H1 (cell line): ENCODE data around the gene MPPED2. TPM values are rescaled to one million over a fixed set of nuclear protein-coding genes. Genes with fewer than 3 reads are reported as not detected.

Source experiments
- CTCF ChIA-PET: fragments of 300-600 bp; sonication (Branson Sonifier 250); formaldehyde crosslinking; loops from one replicate; lab custom pipeline; 2021; ENCODE audit not compliant: partially characterized antibody; lab: Charles Lee
- POLR2A ChIA-PET: fragments of 300-600 bp; sonication (Branson Sonifier 250); formaldehyde crosslinking; loops from one replicate; lab custom pipeline; 2021; ENCODE audit warnings: inconsistent platforms; ENCODE audit not compliant: partially characterized antibody; lab: Charles Lee
- DNase-seq, 2 experiments: peaks; one replicate each; pipeline versions ENCODE4 v3.0.0 to v3.0.0-alpha.2; 2010 to 2022; ENCODE audit warnings: low spot score in 2 of 2, low read depth in 1 of 2, mixed read lengths in 1 of 2
- FAIRE-seq: peaks from 2 replicates; lab custom pipeline; 2011; peaks lifted over from hg19 to GRCh38; lab: Jason Lieb, UNC
- H2AFZ ChIP-seq: 2 replicates; pipeline ENCODE4 v1.8.1; 2012; ENCODE audit warnings: low read length, inconsistent platforms
- H2AK5ac ChIP-seq: 2 replicates; pipeline ENCODE4 v1.6.1; 2013; ENCODE audit warnings: low read depth, low read length
- H2BK120ac ChIP-seq: replicated peaks from 2 replicates; pipeline ENCODE3; 2013; ENCODE audit warnings: low read depth, low read length, inconsistent platforms
- H2BK12ac ChIP-seq: 2 replicates; pipeline ENCODE4 v1.6.1; 2013; ENCODE audit warnings: low read depth, low read length
- H2BK15ac ChIP-seq: 2 replicates; pipeline ENCODE4 v1.6.1; 2013; ENCODE audit warnings: low read length
- H2BK20ac ChIP-seq: 2 replicates; pipeline ENCODE4 v1.6.1; 2013; ENCODE audit warnings: low read length
- H2BK5ac ChIP-seq: 2 replicates; pipeline ENCODE4 v1.6.1; 2013; ENCODE audit warnings: low read depth, low read length
- H3K14ac ChIP-seq: 2 replicates; pipeline ENCODE4 v1.6.1; 2013; ENCODE audit warnings: inconsistent platforms; ENCODE audit not compliant: insufficient read length
- H3K18ac ChIP-seq: 2 replicates; pipeline ENCODE4 v1.6.1; 2013; ENCODE audit warnings: low read length; ENCODE audit errors: extremely low read depth
- H3K23ac ChIP-seq: 2 replicates; pipeline ENCODE4 v1.6.1; 2013; ENCODE audit warnings: inconsistent platforms; ENCODE audit not compliant: insufficient read length
- H3K23me2 ChIP-seq: 2 replicates; pipeline ENCODE4 v1.6.1; 2013; ENCODE audit warnings: low read depth, low read length
- H3K27ac ChIP-seq: 2 replicates; pipeline ENCODE4 v1.6.1; 2011; ENCODE audit warnings: low read depth, low read length, inconsistent platforms
- H3K27me3 ChIP-seq, 4 experiments: replicated peaks in 1 of 4; 1 replicate in 1 of 4; 2 replicates in 3 of 4; pipeline versions ENCODE4 v1.6.1 to v1.8.1; 2011 to 2013; ENCODE audit warnings: low read length in 3 of 4, mild to moderate bottlenecking in 3 of 4, inconsistent platforms in 2 of 4, mixed read lengths in 2 of 4, moderate library complexity in 1 of 4; ENCODE audit not compliant: control insufficient read depth in 3 of 4, insufficient read depth in 3 of 4; ENCODE audit errors: extremely low read depth in 1 of 4
- H3K36me3 ChIP-seq, 4 experiments: 2 replicates each; pipeline versions ENCODE4 v1.6.1 to v1.8.1; 2011 to 2013; ENCODE audit warnings: mild to moderate bottlenecking in 4 of 4, low read length in 3 of 4, moderate library complexity in 2 of 4, control low read depth in 1 of 4, inconsistent platforms in 1 of 4; ENCODE audit not compliant: insufficient read depth in 4 of 4, control insufficient read depth in 2 of 4
- H3K4ac ChIP-seq: replicated peaks from 2 replicates; pipeline ENCODE3; 2013; ENCODE audit warnings: low read length, low read depth, mixed read lengths, inconsistent platforms; ENCODE audit not compliant: insufficient read length
- H3K4me1 ChIP-seq, 4 experiments: replicated peaks in 1 of 4; 1 replicate in 1 of 4; 2 replicates in 3 of 4; pipeline versions ENCODE4 v1.6.1 to v1.8.1; 2011 to 2013; ENCODE audit warnings: low read length in 3 of 4, inconsistent platforms in 2 of 4, mixed read lengths in 1 of 4; ENCODE audit not compliant: insufficient read depth in 4 of 4, control insufficient read depth in 3 of 4
- H3K4me2 ChIP-seq, 2 experiments: 2 replicates each; pipeline versions ENCODE4 v1.6.1 to v1.8.1; 2011 to 2013; ENCODE audit warnings: low read depth in 2 of 2, low read length in 2 of 2, control low read depth in 1 of 2, inconsistent platforms in 1 of 2, mild to moderate bottlenecking in 1 of 2; ENCODE audit not compliant: insufficient read depth in 1 of 2
- H3K4me3 ChIP-seq, 4 experiments: fragments of 200-600, 300-600 bp in 1 of 4; sonication (generic), shearing (Covaris generic), sonication (Bioruptor Twin) in 1 of 4; 2 replicates each; pipeline versions ENCODE4 v1.5.1 to v1.8.1; 2011 to 2016; ENCODE audit warnings: low read length in 4 of 4, low read depth in 3 of 4, control low read depth in 2 of 4, inconsistent platforms in 2 of 4, mild to moderate bottlenecking in 2 of 4, mixed read lengths in 1 of 4, moderate library complexity in 1 of 4; ENCODE audit not compliant: insufficient read depth in 2 of 4; ENCODE audit errors: extremely low read depth in 1 of 4
- H3K56ac ChIP-seq: replicated peaks from 2 replicates; pipeline ENCODE3; 2013; ENCODE audit warnings: low read depth, mild to moderate bottlenecking, mixed read lengths, low read length, inconsistent platforms; ENCODE audit not compliant: insufficient read length
- H3K79me1 ChIP-seq: 2 replicates; pipeline ENCODE4 v1.6.1; 2013; ENCODE audit warnings: low read depth, low read length, control low read depth
- H3K79me2 ChIP-seq, 2 experiments: 2 replicates each; pipeline versions ENCODE4 v1.6.1 to v1.8.1; 2012 to 2013; ENCODE audit warnings: low read length in 2 of 2, mild to moderate bottlenecking in 2 of 2, inconsistent platforms in 1 of 2; ENCODE audit not compliant: insufficient read depth in 2 of 2, control insufficient read depth in 1 of 2
- H3K9ac ChIP-seq, 4 experiments: replicated peaks in 1 of 4; 1 replicate in 1 of 4; 2 replicates in 3 of 4; pipeline versions ENCODE4 v1.6.1 to v1.8.1; 2011 to 2013; ENCODE audit warnings: low read depth in 3 of 4, low read length in 3 of 4, control low read depth in 2 of 4, mild to moderate bottlenecking in 2 of 4, moderate library complexity in 2 of 4, inconsistent platforms in 1 of 4; ENCODE audit errors: extremely low read depth in 1 of 4
- H3K9me3 ChIP-seq, 2 experiments: 2 replicates each; pipeline versions ENCODE4 v1.6.1 to v1.8.1; 2012 to 2013; ENCODE audit warnings: mild to moderate bottlenecking in 2 of 2, moderate library complexity in 2 of 2, control low read depth in 1 of 2, inconsistent platforms in 1 of 2, low read depth in 1 of 2, low read length in 1 of 2, mixed read lengths in 1 of 2; ENCODE audit not compliant: insufficient read depth in 2 of 2
- H4K20me1 ChIP-seq, 2 experiments: replicated peaks in 1 of 2; 2 replicates each; pipeline versions ENCODE3 to v1.8.1; 2011 to 2013; ENCODE audit warnings: inconsistent platforms in 2 of 2, low read length in 2 of 2, mild to moderate bottlenecking in 1 of 2; ENCODE audit not compliant: insufficient read depth in 2 of 2, control insufficient read depth in 1 of 2
- H4K5ac ChIP-seq: 2 replicates; pipeline ENCODE4 v1.6.1; 2013; ENCODE audit warnings: low read length, low read depth, mixed read lengths, inconsistent platforms; ENCODE audit not compliant: insufficient read length
- H4K8ac ChIP-seq: 2 replicates; pipeline ENCODE4 v1.8.0; 2013; ENCODE audit warnings: mild to moderate bottlenecking, moderate library complexity, low read length, inconsistent platforms; ENCODE audit not compliant: insufficient read depth; ENCODE audit errors: extremely low read depth
- H4K91ac ChIP-seq: replicated peaks from 2 replicates; pipeline ENCODE3; 2013; ENCODE audit warnings: low read length, mixed read lengths, inconsistent platforms; ENCODE audit not compliant: insufficient read length
- CHD1 ChIP-seq: IDR thresholded peaks from 2 replicates; pipeline ENCODE4 v1.6.1; 2012; ENCODE audit warnings: low read depth, low read length, improper control_type of control experiment
- CREB1 ChIP-seq: IDR thresholded peaks from 2 replicates; pipeline ENCODE4 v1.6.1; 2012; ENCODE audit warnings: inconsistent platforms
- EZH2 ChIP-seq: fragments of 200-600 bp; sonication (generic); IDR thresholded peaks from 2 replicates; pipeline ENCODE4 v1.7.1; 2012; ENCODE audit warnings: low read depth, mild to moderate bottlenecking, moderate library complexity, low read length, inconsistent platforms; ENCODE audit not compliant: severe bottlenecking
- FOSL1 ChIP-seq: IDR thresholded peaks from 2 replicates; pipeline ENCODE4 v1.6.1; 2011; ENCODE audit warnings: mild to moderate bottlenecking, low read depth, low read length, moderate library complexity; ENCODE audit not compliant: insufficient read depth
- MAX ChIP-seq: IDR thresholded peaks from 2 replicates; pipeline ENCODE4 v1.6.1; 2012; ENCODE audit warnings: inconsistent platforms
- NANOG ChIP-seq: IDR thresholded peaks from 2 replicates; pipeline ENCODE4 v1.6.1; 2011; ENCODE audit warnings: low read length, low read depth, mild to moderate bottlenecking, inconsistent platforms; ENCODE audit not compliant: insufficient read depth, poor library complexity, severe bottlenecking
- NRF1 ChIP-seq: IDR thresholded peaks from 2 replicates; pipeline ENCODE4 v1.6.1; 2011; ENCODE audit warnings: mild to moderate bottlenecking, low read depth, low read length, improper control_type of control experiment
- POLR2AphosphoS5 ChIP-seq: IDR thresholded peaks from 2 replicates; pipeline ENCODE4 v1.6.1; 2011; ENCODE audit warnings: low read depth, low read length
- POU5F1 ChIP-seq: IDR thresholded peaks from 2 replicates; pipeline ENCODE4 v1.6.1; 2011; ENCODE audit warnings: low read depth, mild to moderate bottlenecking, low read length, moderate library complexity
- RAD21 ChIP-seq, 2 experiments: IDR thresholded peaks in 1 of 2; conservative IDR thresholded peaks in 1 of 2; 2 replicates each; pipeline ENCODE4 v1.6.1; 2011; ENCODE audit warnings: low read depth in 2 of 2, low read length in 2 of 2, improper control_type of control experiment in 1 of 2, inconsistent platforms in 1 of 2, mild to moderate bottlenecking in 1 of 2, moderate library complexity in 1 of 2
- RFX5 ChIP-seq: IDR thresholded peaks from 2 replicates; pipeline ENCODE4 v1.6.1; 2011; ENCODE audit warnings: low read depth, low read length, improper control_type of control experiment, borderline replicate concordance
- SAP30 ChIP-seq: fragments of 300-600 bp; sonication (generic); IDR thresholded peaks from 2 replicates; pipeline ENCODE4 v1.7.1; 2012; ENCODE audit warnings: low read length, moderate library complexity, mild to moderate bottlenecking, inconsistent platforms; ENCODE audit not compliant: insufficient read depth, insufficient replicate concordance
- TEAD4 ChIP-seq: IDR thresholded peaks from 2 replicates; pipeline ENCODE4 v1.6.1; 2012; ENCODE audit warnings: low read depth, low read length, inconsistent platforms, mixed read lengths
- WGBS, 2 experiments: shearing (Covaris generic) in 1 of 2; methylation state at CpG; one replicate each; pipeline versions ENCODE4 v1.1.6 to v1.1.7; 2013 to 2015; ENCODE audit warnings: low lambda C conversion rate in 2 of 2, mixed read lengths in 2 of 2, inconsistent platforms in 1 of 2, low coverage in 1 of 2, missing lambda C conversion rate in 1 of 2; ENCODE audit not compliant: insufficient replicate concordance in 2 of 2, insufficient coverage in 1 of 2, insufficient read length in 1 of 2; ENCODE audit errors: extremely low coverage in 1 of 2, missing lambda C conversion rate in 1 of 2; 5-methylcytosine and 5-hydroxymethylcytosine counted together
- polyA plus RNA-seq, 7 experiments: library from polyadenylated mRNA; depleted of rRNA in 3 of 7; stranded (reverse) in 5 of 7; unstranded in 2 of 7; fragments of >200 nt in 5 of 7; fragments of 200-250 nt in 2 of 7; gene quantifications; 1 replicate in 5 of 7; 2 replicates in 1 of 7; 4 replicates in 1 of 7; pipeline versions ENCODE4 v1.2.1 to v1.2.3, GENCODE V29; 2011 to 2013; ENCODE audit warnings: missing spikeins in 2 of 7, mixed read lengths in 2 of 7
- total RNA-seq: library from RNA; stranded (reverse); fragmentation: NEBNext Ultra II Directional; extraction: Animal tissue kit (Norgen Biotek cat#: 25700); gene quantifications from 2 replicates; pipeline ENCODE4 v1.2.1, GENCODE V29; 2021

The MPPED2 gene
- total and polyA plus RNA-seq, 2 of the 8 experiments (the other 6 are each of a cell fraction or from before 2014, with no cell fraction given): 1.3 to 3.5 TPM

DNA sequence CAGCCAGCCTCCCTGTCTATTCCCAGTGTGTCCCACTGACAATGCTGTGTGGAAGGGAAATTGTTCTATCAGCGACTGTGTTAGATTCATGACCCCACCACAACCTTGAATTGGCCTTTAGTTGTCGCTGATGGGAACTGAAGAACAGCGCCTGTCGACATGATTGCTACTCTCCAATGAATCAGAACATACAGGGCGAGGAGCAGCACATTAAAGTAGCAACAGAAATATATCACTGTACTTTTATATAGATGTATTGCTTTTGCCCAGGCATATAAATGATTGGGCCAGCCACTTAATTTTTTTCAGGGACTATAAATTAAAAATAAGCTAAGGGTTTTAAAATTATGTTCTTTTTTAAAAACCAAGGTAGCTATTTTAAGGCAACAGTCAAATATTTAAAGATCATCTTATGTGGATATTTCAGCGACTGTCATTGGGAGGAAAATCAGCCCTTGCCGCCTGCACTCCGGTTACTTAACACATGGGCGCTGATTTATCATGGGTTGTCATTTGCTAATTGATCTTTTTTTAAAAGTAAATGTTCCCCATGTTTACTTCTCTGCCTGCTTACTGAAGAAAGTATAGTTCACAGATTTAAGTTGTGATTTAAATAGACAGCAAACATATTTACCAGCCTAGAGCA lies 221.2 kb downstream of the MPPED2 start:
- Histone ChIP-seq H3K14ac (no peak overlapping the region), H3K27ac (no peak overlapping the region), H2BK120ac (no peak overlapping the region), H3K9ac (no peak overlapping the region), H2BK12ac (no peak overlapping the region), H3K23ac (no peak overlapping the region), H3K23me2 (no peaks in the 10 kb centered on the region), H4K20me1 (no peaks in the 10 kb centered on the region), H3K4ac (no peak overlapping the region), H2BK20ac (no peak overlapping the region), H4K5ac (no peak overlapping the region), H3K4me2 (0 out of 4 replicates have a peak overlapping the region, but pooled peaks of 1 of the 2 experiments have one; percentile 12), H2BK5ac (no peak overlapping the region), H3K9me3 (no peaks in the 10 kb centered on the region), H2BK15ac (no peak overlapping the region), H3K18ac (no peak overlapping the region), H3K4me3 (no peak overlapping the region), H3K36me3 (no peaks in the 10 kb centered on the region), H3K27me3 (no peaks in the 10 kb centered on the region), H3K56ac (no peak overlapping the region), H3K79me2 (no peaks in the 10 kb centered on the region), H2AFZ (no peak overlapping the region), H4K8ac (no peak overlapping the region), H3K4me1 (peaks cover 0 to 4% (median 2%) of the 10 kb centered on the region in 4 experiments; a peak in 2 of 7 replicates), H2AK5ac (no peak overlapping the region), H3K79me1 (no peaks in the 10 kb centered on the region), H4K91ac (no peak overlapping the region)
- CTCF ChIA-PET: interaction anchor here (0.8 to 1.6 kb wide), 2 partner anchors 11 to 549 kb away, joined by 4 to 7 read pairs; no protein-coding TSS in a partner anchor
- FAIRE-seq (no peak), DNase-seq (no peak)
- POLR2A ChIA-PET: no interaction called here
- 88% methylated on average over 9 of the region's 9 CpGs; no CpG with 5 or more reads in 1 of the 2 experiments for WGBS, 2 experiments
- TF ChIP-seq TEAD4 (no peak), FOSL1 (no peak), POU5F1 (no peak), MAX (no peak), RAD21 (IDR thresholded peaks at IDR 0.05 in 1 of 2, conservative IDR thresholded peaks at IDR 0.05 in 1 of 2; ENCODE audit: low read depth in 2 of 2, low read length in 2 of 2) (no peak), CREB1 (no peak), NRF1 (no peak), SAP30 (no peak), NANOG (no peak), CHD1 (no peak), POLR2AphosphoS5 (no peak), RFX5 (no peak), EZH2 (no peak)
